ENCODE results near the gene TBCD. TPM values are rescaled to one million over a fixed set of nuclear protein-coding genes. Genes with fewer than 3 reads are reported as not detected.
"Not testable (repeated sequence)": the region's sequence is repeated elsewhere in the genome, so short reads cannot be mapped to it uniquely, and the experiment has no call there.

Gene TBCD
- polyA plus RNA-seq, 3 donors, result 68.4 to 88.6 (median 83.1) TPM

DNA sequence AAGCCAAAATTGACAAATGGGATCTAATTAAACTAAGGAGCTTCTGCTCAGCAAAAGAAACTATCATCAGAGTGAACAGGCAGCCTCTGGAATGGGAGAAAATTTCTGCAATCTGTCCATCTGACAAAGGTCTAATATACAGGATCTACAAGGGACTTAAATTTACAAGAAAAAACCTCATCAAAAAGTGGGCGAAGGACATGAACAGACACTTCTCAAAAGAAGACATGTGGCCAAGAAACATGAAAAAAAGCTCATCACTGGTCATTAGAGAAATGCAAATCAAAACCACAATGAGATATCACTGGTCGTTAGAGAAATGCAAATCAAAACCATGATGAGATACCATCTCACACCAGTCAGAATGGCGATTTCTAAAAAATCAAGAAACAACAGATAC, 203.2 kb downstream of the TBCD start:
- not testable (repeated sequence) for DNase-seq

- not testable (repeated sequence) for DNase-seq
Measured at GRCh38 chr17:82955627-82956026, 203.8 kb downstream of the TBCD start.

- no peak for DNase-seq
Measured at GRCh38 chr17:82956146-82956725, 204.4 kb downstream of the TBCD start.

GRCh38 chr17:82956726-82957468, 205.0 kb downstream of the TBCD start:
- no peak for DNase-seq

- DNase-seq, result no peak
Measured at GRCh38 chr17:82957469-82957795, 205.6 kb downstream of the TBCD start.

DNA sequence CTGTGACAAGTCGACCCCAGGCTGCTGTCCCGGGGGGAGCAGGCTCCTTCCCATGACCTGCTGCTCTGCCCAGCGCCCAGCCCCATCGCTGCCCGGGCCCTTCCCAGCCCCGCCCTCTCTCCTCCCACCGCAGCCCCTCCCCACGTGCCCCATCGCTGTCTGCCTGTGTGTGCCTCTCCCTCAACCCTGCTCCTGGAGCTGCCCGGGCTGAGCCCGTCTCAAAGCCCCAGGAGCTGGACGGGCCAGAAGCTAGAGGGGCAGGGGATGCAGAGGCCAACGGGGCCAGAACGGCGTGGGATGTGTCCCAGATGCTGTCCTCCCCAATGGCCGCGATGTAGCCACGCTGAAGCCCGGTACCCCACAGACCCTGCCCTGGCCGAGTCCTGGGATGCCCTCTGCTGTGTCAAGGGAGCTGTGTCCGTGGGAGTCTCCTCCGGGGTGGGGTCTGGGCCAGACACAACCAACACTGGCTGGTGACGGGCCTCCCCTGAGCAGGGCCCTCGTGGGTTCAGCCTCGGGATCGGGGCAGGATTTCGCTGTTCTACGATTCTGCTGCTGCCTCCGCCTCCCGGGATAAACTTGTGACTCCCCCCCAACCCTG, 206.2 kb downstream of the TBCD start:
- DNase-seq, result no peak

GRCh38 chr17:82959242-82959930, 207.5 kb downstream of the TBCD start:
- DNase-seq, result no peak

DNA sequence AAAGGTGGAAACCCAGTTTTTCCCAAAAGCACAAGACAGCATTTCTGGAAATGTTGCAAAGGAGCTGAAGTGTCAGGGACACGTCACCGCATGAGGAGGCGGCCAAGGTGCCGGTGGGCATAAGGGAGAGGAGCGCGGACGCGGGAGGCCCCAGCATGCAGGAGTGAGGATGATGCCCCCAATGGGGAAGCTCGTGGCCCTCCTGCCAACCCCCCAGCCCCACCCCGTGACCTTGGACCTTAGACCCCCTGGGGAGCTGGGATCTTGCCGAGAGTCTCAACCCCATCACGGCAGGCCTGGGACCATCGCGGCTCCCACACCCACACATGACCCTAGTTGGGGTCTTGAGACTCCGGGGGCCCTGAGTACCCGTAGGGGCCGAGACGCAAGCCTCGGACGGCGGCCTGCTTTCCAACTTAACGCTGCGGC, 208.1 kb downstream of the TBCD start:
- no peak for DNase-seq

DNA sequence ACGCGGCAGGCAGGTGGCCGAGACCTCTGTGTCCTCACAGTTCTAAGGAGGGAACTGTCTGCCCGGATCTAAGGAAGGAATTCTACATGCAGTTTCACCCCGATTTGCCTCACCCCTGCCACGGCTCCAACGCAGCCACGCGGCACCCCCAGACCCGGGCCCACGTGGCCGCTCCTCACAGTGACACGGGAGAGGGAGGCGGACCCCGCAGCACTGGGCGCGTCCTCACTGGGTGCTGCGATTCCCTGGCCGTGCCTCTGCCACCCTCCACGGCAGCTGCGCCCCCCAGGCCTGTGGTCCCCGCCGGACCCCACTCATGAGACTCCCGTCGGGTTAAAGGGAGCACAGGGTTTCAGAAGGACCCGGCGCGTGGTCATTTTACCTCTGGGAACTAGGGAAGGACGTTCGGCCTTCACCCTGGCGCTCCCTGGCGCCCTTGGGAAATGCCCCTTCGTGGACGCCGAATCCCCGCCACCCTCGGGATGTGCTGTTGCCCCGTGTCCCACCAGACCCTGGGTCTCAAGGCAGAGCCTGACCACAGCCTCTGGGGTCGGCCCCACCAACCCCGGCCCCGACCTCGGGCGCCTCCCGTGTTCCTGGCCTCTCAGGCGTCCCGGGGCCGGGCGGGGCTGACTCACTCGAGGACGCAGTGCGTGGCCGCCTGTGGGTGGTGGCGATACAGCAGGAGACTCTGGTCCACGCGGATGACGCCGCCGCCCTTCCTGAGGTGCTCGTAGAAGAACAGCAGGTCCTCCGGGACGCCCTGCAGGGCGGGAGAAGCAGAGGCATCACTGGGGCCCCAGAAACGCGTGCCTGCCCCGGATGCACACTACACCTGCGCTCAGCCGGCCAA, 208.8 kb downstream of the TBCD start:
- DNase-seq, result no peak

DNA sequence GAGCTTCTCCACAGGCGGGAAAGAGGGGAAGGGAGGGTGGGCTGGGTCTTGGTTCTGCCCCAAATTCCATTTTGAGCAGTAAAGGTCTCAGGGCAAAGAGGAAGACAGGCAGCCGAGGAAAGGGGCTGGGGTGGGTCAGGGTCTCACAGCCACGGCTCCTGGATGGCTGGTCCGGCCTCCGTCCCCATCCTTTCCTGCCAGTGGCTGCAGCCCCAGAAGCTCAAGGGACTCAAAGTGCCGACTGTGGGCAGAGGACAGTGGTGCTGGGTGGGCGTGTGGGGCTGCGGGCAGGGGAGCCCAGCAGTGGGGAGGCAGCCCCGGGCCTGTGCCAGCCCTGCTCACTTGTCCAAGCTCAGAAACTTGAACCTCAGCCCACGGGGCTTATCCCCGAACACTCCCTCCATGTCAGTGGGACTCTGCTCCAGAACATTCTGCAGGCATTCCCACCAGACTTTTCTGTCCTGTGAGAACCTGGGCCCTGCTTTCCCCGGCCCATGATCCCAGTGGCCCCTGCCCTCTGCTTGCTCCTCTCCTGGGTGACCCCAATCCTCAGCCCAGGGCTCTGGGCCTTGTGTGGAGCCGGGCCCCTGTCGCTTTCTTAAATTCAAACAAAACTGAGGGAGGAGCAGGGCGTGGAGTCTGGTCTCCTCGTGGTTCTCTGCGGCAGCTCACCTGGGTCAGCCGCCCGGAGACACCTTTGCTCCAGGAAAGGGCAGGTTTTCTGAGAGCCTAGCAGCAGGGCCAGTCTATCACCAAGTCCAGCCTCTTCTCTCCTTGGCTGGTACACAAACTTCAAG, 209.7 kb downstream of the TBCD start:
- no peak for DNase-seq

DNA sequence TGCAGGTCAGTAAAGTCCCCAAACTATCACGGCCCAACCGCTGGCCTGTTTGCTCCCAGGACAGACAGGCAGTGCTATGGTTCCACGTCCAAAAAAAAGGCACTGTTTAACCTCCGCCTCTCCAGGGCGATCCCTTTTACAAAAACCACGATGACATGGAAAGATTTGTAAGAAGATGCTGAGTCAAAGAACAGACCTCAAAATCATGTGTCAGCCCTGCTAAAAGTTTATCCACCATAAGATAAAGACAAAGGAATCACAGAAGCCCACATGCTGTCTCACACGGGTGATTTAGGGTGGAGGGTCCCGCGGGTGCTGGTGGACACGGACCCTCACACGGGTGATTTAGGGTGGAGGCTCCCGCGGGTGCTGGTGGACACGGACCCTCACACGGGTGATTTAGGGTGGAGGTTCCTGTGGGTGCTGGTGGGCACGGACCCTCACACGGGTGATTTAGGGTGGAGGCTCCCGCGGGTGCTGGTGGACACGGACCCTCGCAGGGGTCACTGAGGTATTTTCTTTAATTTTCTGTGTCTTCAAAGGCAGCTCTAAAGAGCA, 210.4 kb downstream of the TBCD start:
- DNase-seq, result no peak

DNA sequence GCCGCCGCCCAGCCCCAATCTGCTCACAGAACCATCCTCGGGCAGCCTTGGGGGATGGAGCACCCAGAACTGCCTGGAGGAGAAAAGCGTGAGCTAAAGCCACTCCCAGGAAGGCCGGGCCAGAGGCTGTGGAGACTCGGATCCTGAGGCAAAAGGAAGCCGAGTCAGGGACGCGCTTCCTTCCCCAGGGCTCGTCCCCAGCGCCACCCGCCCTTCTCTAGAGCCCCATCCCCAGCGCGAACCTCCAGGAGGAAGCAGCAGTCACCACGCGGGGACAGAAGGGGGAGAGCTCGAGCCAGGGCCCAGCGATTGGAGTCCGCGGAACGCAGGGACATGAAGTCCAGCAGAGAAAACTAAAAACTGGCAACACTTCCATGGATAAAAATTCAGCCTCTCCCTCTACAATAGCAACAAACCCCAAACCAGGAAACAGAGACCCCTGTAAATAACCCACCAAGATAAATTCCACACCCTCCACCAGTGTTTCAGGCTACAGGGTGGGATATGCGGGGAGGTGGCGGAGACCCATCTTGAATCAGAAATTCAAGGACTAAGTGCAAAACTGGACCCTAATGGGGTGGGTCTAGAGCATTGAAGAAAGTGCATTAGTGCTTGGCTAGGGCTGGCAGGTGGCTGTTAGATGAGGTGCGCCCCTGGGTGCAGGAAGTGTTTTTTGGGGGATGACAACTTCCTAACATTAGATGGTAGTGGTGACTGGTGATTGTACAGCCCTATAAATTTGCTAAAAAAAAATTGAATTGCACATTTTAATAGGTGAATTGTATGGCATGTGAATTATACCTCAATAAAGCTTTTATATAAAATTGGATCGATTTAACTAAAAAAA, 211.5 kb downstream of the TBCD start:
- DNase-seq, result peak; percentile 80

GRCh38 chr17:82964451-82964850, 212.6 kb downstream of the TBCD start:
- DNase-seq, result not testable (repeated sequence)

DNA sequence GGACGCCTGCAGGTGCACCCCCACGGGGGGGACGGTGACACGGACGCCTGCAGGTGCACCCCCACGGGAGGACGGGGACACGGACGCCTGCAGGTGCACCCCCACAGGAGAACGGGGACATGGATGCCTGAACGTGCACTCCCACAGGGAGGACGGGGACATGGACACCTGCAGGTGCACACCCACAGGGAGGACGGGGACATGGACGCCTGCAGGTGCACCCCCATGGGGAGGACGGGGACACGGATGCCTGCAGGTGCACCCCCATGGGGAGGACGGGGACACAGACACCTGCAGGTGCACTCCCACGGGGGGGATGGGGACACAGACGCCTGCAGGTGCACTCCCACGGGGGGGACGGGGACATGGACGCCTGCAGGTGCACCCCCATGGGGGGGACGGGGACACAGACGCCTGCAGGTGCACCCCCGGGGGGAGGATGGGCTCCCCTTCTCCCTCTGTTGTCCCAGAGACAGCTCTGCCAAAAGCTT, 213.0 kb downstream of the TBCD start:
- no peak for DNase-seq

- DNase-seq, result no peak
Measured at GRCh38 chr17:82965371-82965770, 213.5 kb downstream of the TBCD start.

GRCh38 chr17:82966415-82966814, 214.6 kb downstream of the TBCD start:
- no peak for DNase-seq

- no peak for DNase-seq
Measured at GRCh38 chr17:82967268-82968032, 215.6 kb downstream of the TBCD start.

DNA sequence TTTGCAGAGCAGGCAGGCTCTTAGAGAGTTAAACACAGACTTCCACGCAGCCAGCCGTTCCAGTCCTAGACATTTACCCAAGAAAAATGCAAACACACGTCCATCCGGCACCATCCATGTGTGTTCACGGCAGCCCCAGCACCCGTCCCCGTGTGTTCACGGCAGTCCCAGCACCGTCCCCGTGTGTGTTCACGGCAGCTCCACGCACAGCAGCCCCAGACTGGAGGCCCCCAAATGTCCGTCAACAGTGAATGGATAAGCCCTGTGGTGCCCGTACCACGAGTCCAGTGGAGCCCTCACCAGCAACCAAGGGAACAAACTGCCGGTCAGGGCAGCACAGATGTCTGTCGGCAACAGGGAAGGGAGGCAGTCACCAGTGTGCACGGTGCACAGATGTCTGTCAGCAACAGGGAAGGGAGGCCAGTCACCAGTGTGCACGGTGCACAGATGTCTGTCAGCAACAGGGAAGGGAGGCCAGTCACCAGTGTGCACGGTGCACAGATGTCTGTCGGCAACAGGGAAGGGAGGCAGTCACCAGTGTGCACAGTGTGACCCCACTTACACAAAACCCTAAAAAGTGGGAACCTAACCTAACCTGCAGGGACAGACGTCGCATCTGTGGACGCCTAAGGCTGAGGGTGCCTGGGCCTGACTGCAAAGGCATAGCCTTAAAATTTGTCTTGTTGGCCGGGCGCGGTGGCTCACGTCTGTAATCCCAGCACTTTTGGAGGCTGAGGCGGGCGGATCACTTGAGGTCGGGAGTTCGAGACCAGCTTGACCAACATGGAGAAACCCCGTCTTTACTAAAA, 216.4 kb downstream of the TBCD start:
- not testable (repeated sequence) for DNase-seq
